HepG2 (cell line): Measurements from ENCODE around the gene ANKRD6. TPM values are rescaled to one million over a fixed set of nuclear protein-coding genes. Genes with fewer than 3 reads are reported as not detected.

Experiments used
- ATAC-seq: fragments of 200-7000 bp; cut with Tn5 transposase; 3 replicates; pipeline ENCODE4 v1.9.1; 2020; ENCODE audit warnings: mild to moderate bottlenecking, moderate library complexity
- BruUV-seq: library from RNA; stranded (reverse); fragments of 400-500 nt; replicated peaks from 2 replicates; lab custom pipeline; 2021; lab: Mats Ljungman, UMichigan
- CTCF ChIA-PET: fragments of 300-600 bp; formaldehyde crosslinking; extraction: SDS; loops from one replicate; lab custom pipeline; 2021; ENCODE audit warnings: low total read pairs, inconsistent platforms, low intra/inter-chr PET ratio; lab: Yijun Ruan, JAX
- POLR2A ChIA-PET: fragments of 350-600 bp; sonication (Branson Sonifier 250); formaldehyde crosslinking; loops from one replicate; lab custom pipeline; 2020; ENCODE audit warnings: antibody characterized with exemption, inconsistent platforms; lab: Yijun Ruan, JAX
- DNase-seq: peaks from one replicate; pipeline ENCODE4 v3.0.0-alpha.2; 2015; ENCODE audit warnings: low spot score
- FAIRE-seq: peaks from 3 replicates; lab custom pipeline; 2011; peaks lifted over from hg19 to GRCh38; lab: Jason Lieb, UNC
- H2AFZ ChIP-seq: one replicate; pipeline ENCODE4 v1.6.1; 2011; ENCODE audit warnings: low read length, inconsistent platforms
- H3K27ac ChIP-seq: fragments of 300-600 bp; 3 replicates; pipeline ENCODE4 v1.8.0; 2011; ENCODE audit warnings: mixed run types, mild to moderate bottlenecking, mixed read lengths, low read length, inconsistent platforms; ENCODE audit not compliant: insufficient read depth; ENCODE audit errors: extremely low read length
- H3K27me3 ChIP-seq, 2 experiments: fragments of 200-600 bp in 1 of 2; 2 replicates in 1 of 2; 3 replicates in 1 of 2; pipeline versions ENCODE4 v1.6.0 to v1.8.0; 2011; ENCODE audit warnings: low read length in 2 of 2, mild to moderate bottlenecking in 2 of 2, moderate library complexity in 2 of 2, inconsistent platforms in 1 of 2; ENCODE audit not compliant: insufficient read depth in 2 of 2, control insufficient read depth in 1 of 2
- H3K36me3 ChIP-seq, 2 experiments: fragments of 200-600 bp in 1 of 2; replicated peaks in 1 of 2; 2 replicates in 1 of 2; 3 replicates in 1 of 2; pipeline versions ENCODE4 v1.5.1 to v1.8.0; 2011; ENCODE audit warnings: low read length in 2 of 2, inconsistent platforms in 1 of 2; ENCODE audit not compliant: insufficient read depth in 2 of 2, control insufficient read depth in 1 of 2
- H3K4me1 ChIP-seq: 2 replicates; pipeline ENCODE4 v1.5.1; 2012; ENCODE audit warnings: low read length, inconsistent platforms; ENCODE audit not compliant: insufficient read depth
- H3K4me2 ChIP-seq: 2 replicates; pipeline ENCODE4 v1.6.0; 2011; ENCODE audit warnings: low read depth, low read length, inconsistent platforms
- H3K4me3 ChIP-seq, 3 experiments: fragments of 200-600 bp in 1 of 3; sonication (generic), shearing (Covaris generic) in 1 of 3; replicated peaks in 1 of 3; 2 replicates each; pipeline ENCODE4 v1.5.1; 2011 to 2016; ENCODE audit warnings: low read length in 3 of 3, inconsistent platforms in 2 of 3, low read depth in 2 of 3, mild to moderate bottlenecking in 2 of 3, control low read depth in 1 of 3, mixed read lengths in 1 of 3; ENCODE audit not compliant: insufficient read depth in 1 of 3
- H3K79me2 ChIP-seq: one replicate; pipeline ENCODE4 v1.6.1; 2011; ENCODE audit warnings: low read length, inconsistent platforms; ENCODE audit not compliant: insufficient read depth
- H3K9ac ChIP-seq: 2 replicates; pipeline ENCODE4 v1.6.0; 2011; ENCODE audit warnings: mild to moderate bottlenecking, low read depth, low read length, inconsistent platforms; ENCODE audit not compliant: insufficient read depth
- H3K9me3 ChIP-seq: 2 replicates; pipeline ENCODE4 v1.5.1; 2012; ENCODE audit warnings: mild to moderate bottlenecking, low read length
- H4K20me1 ChIP-seq: 2 replicates; pipeline ENCODE4 v1.6.0; 2011; ENCODE audit warnings: inconsistent platforms, mild to moderate bottlenecking, low read length, moderate library complexity; ENCODE audit not compliant: insufficient read depth
- CHCHD3 ChIP-seq: sonication (generic); formaldehyde crosslinking; IDR thresholded peaks from 2 replicates; pipeline ENCODE4 v1.8.0; 2022; ENCODE audit warnings: mild to moderate bottlenecking, missing genetic modification reagents, moderate library complexity
- NCOA1 ChIP-seq: sonication (generic); formaldehyde crosslinking; IDR thresholded peaks from 2 replicates; pipeline ENCODE4 v1.9.0; 2021; ENCODE audit warnings: missing genetic modification reagents
- RERE ChIP-seq: IDR thresholded peaks from 2 replicates; pipeline ENCODE4 v1.6.1; 2016; ENCODE audit warnings: low read depth, missing genetic modification reagents, missing compliant biosample characterization
- ZNF20 ChIP-seq: sonication (generic); formaldehyde crosslinking; IDR thresholded peaks from 2 replicates; pipeline ENCODE4 v1.4.0; 2020; ENCODE audit warnings: mild to moderate bottlenecking, moderate library complexity, missing genetic modification reagents
- ZNF446 ChIP-seq: sonication (generic); formaldehyde crosslinking; IDR thresholded peaks from 2 replicates; pipeline ENCODE4 v1.5.0; 2020; ENCODE audit warnings: mild to moderate bottlenecking, missing genetic modification reagents
- ZNF879 ChIP-seq: sonication (generic); formaldehyde crosslinking; IDR thresholded peaks from 2 replicates; pipeline ENCODE4 v1.8.1; 2023; ENCODE audit warnings: missing genetic modification reagents
- WGBS: methylation state at CpG from one replicate; pipeline ENCODE4 v1.1.6; 2017; ENCODE audit warnings: low lambda C conversion rate; 5-methylcytosine and 5-hydroxymethylcytosine counted together
- in situ Hi-C: cut with HindIII; loops from 2 replicates; pipeline ENCODE4 v1.10.0; 2017; ENCODE audit warnings: low pct_unique_long_range_greater_than_20kb; ENCODE audit not compliant: extremely low pct_ligation_motif_present
- intact Hi-C: fragments of 100-400 bp; cut with micrococcal nuclease; formaldehyde crosslinking; loops from one replicate; pipeline ENCODE4 v1.10.0; 2022; ENCODE audit not compliant: unreplicated experiment
- polyA plus RNA-seq, 8 experiments: library from polyadenylated mRNA; depleted of rRNA in 3 of 8; stranded (reverse) in 7 of 8; unstranded in 1 of 8; fragments of >200 nt; fragmentation: Illumina TruSeq in 4 of 8; extraction: Trizol in 4 of 8; gene quantifications; 2 replicates each; pipeline versions ENCODE4 v1.2.1 to v1.2.3, GENCODE V29; 2011 to 2016; ENCODE audit warnings: low read depth in 4 of 8, missing spikeins in 1 of 8, mixed read lengths in 1 of 8; ENCODE audit not compliant: insufficient read depth in 1 of 8
- total RNA-seq, 5 experiments: library from RNA; depleted of rRNA; stranded (reverse); fragments of >200 nt; fragmentation: Illumina TruSeq; extraction: Trizol; gene quantifications; 2 replicates each; pipeline ENCODE4 v1.2.3, GENCODE V29; 2016; ENCODE audit warnings: low read depth in 1 of 5

ANKRD6 gene
- total and polyA plus RNA-seq, 2 of the 13 experiments (the other 11 are each of a cell fraction or from before 2014, with no cell fraction given): 0.18 to 0.36 TPM

GRCh38 chr6:89400050-89400449, 32.9 kb upstream of the ANKRD6 start:
- Histone ChIP-seq H2AFZ (no peak overlapping the region), H3K79me2 (no peaks in the 10 kb centered on the region), H3K9ac (no peak overlapping the region), H3K9me3 (no peaks in the 10 kb centered on the region), H3K27me3 (no peaks in the 10 kb centered on the region), H3K4me3 (no peak overlapping the region), H4K20me1 (no peaks in the 10 kb centered on the region), H3K4me1 (no peaks in the 10 kb centered on the region), H3K27ac (no peak overlapping the region), H3K4me2 (no peak overlapping the region), H3K36me3 (no peaks in the 10 kb centered on the region)
- FAIRE-seq (no peak), ATAC-seq (no peak), DNase-seq (no peak)
- in situ Hi-C loops: no loop called here
- no TSS peak for BruUV-seq
- TF ChIP-seq RERE (CRISPR knock-in tag): no peak
- TF ChIP-seq NCOA1 (CRISPR knock-in tag): no peak
- no peak for TF ChIP-seq ZNF20 (CRISPR knock-in tag)
- TF ChIP-seq ZNF446 (CRISPR knock-in tag): no peak
- no peak for TF ChIP-seq CHCHD3 (CRISPR knock-in tag)
- no peak for TF ChIP-seq ZNF879 (CRISPR knock-in tag)
- WGBS: 82% methylated on average over 3 of the region's 3 CpGs
- POLR2A ChIA-PET: no interaction called here
- intact Hi-C loops: no loop called here
- CTCF ChIA-PET: no interaction called here
